MCF 10A (cell line): ENCODE results near the gene DNMT3B. TPM values are rescaled to one million over a fixed set of nuclear protein-coding genes. Genes with fewer than 3 reads are reported as not detected.

Experiments
- BruUV-seq: library from RNA; stranded (reverse); fragments of 400-500 nt; replicated peaks from 2 replicates; lab custom pipeline; 2021; lab: Mats Ljungman, UMichigan
- CTCF ChIA-PET: fragments of 300-600 bp; sonication (Branson Sonifier 250); formaldehyde crosslinking; extraction: SDS; loops from one replicate; lab custom pipeline; 2021; ENCODE audit warnings: antibody characterized with exemption, inconsistent platforms; lab: Yijun Ruan, JAX
- POLR2A ChIA-PET: fragments of 300-600, 350-650 bp; sonication (Branson Sonifier 250); formaldehyde crosslinking; extraction: SDS; loops from one replicate; lab custom pipeline; 2020; ENCODE audit warnings: antibody characterized with exemption, inconsistent platforms; lab: Yijun Ruan, JAX
- DNase-seq: peaks from one replicate; pipeline ENCODE4 v3.0.0-alpha.2; 2018; ENCODE audit not compliant: unreplicated experiment
- H3K27ac Mint-ChIP-seq: one replicate; pipeline ENCODE4 v1.8.0; 2022; ENCODE audit warnings: mild to moderate bottlenecking, low read depth, mixed read lengths; ENCODE audit not compliant: unreplicated experiment
- H3K27me3 Mint-ChIP-seq: one replicate; pipeline ENCODE4 v1.8.0; 2022; ENCODE audit warnings: mixed read lengths; ENCODE audit not compliant: insufficient read depth, unreplicated experiment
- H3K36me3 Mint-ChIP-seq: one replicate; pipeline ENCODE4 v1.8.0; 2022; ENCODE audit warnings: mild to moderate bottlenecking, moderate library complexity, mixed read lengths; ENCODE audit not compliant: insufficient read depth, unreplicated experiment
- H3K4me1 Mint-ChIP-seq: one replicate; pipeline ENCODE4 v1.8.0; 2022; ENCODE audit warnings: mixed read lengths; ENCODE audit not compliant: insufficient read depth, unreplicated experiment
- H3K4me3 Mint-ChIP-seq: one replicate; pipeline ENCODE4 v1.8.0; 2022; ENCODE audit warnings: mild to moderate bottlenecking, moderate library complexity, mixed read lengths; ENCODE audit not compliant: unreplicated experiment
- H3K9me3 Mint-ChIP-seq: one replicate; pipeline ENCODE4 v1.8.0; 2022; ENCODE audit warnings: mixed read lengths; ENCODE audit not compliant: unreplicated experiment
- CTCF ChIP-seq: fragments of 200-600 bp; IDR thresholded peaks from one replicate; pipeline ENCODE4 v1.8.0; 2022; ENCODE audit warnings: antibody characterized with exemption, mild to moderate bottlenecking; ENCODE audit not compliant: unreplicated experiment
- intact Hi-C: fragments of 100-400 bp; cut with micrococcal nuclease; formaldehyde crosslinking; loops from 2 replicates; pipeline ENCODE4 v1.14.1; 2022
- total RNA-seq: library from RNA; stranded (reverse); gene quantifications from 2 replicates; pipeline ENCODE4 v1.2.3, GENCODE V29; 2022

The DNMT3B gene
- total RNA-seq, 1 experiment from 2014 or later: 1.3 TPM

GRCh38 chr20:32839227-32839981 lies 77.2 kb downstream of the DNMT3B start:
- ChIA-PET POLR2A (interaction anchor here (0.6 kb wide), 1 partner anchor 1046 kb away, joined by 3 read pairs; no protein-coding TSS in a partner anchor), CTCF (interaction anchor here (0.6 to 1.0 kb wide), 3 partner anchors 8 to 587 kb away, joined by 3 read pairs; no protein-coding TSS in a partner anchor)
- DNase-seq: no peak
- H3K4me3 Mint-ChIP-seq: no peak overlapping the region
- no peak for TF ChIP-seq CTCF
- no TSS peak for BruUV-seq
- intact Hi-C loops: no loop called here
- no peaks in the 10 kb centered on the region for H3K9me3 Mint-ChIP-seq
- no peak overlapping the region for H3K27ac Mint-ChIP-seq
- H3K36me3 Mint-ChIP-seq: peaks cover 90% of the 10 kb centered on the region
- no peaks in the 10 kb centered on the region for H3K4me1 Mint-ChIP-seq
- H3K27me3 Mint-ChIP-seq: no peaks in the 10 kb centered on the region

- TF ChIP-seq CTCF: no peak
- Mint-ChIP-seq H3K27me3 (no peaks in the 10 kb centered on the region), H3K4me1 (no peaks in the 10 kb centered on the region), H3K4me3 (no peak overlapping the region), H3K9me3 (no peaks in the 10 kb centered on the region), H3K27ac (no peak overlapping the region), H3K36me3 (peaks cover 90% of the 10 kb centered on the region)
- POLR2A ChIA-PET: no interaction called here
- CTCF ChIA-PET: interaction anchor here (0.5 kb wide), 1 partner anchor 31 kb away, joined by 3 read pairs; no protein-coding TSS in a partner anchor
- DNase-seq: no peak
- intact Hi-C loops: no loop called here
- BruUV-seq: no TSS peak
Observed at GRCh38 chr20:32839982-32840285, 77.7 kb downstream of the DNMT3B start.

GRCh38 chr20:32841174-32841573 lies 79.0 kb downstream of the DNMT3B start:
- no TSS peak for BruUV-seq
- Mint-ChIP-seq H3K4me3 (no peak overlapping the region), H3K27ac (no peak overlapping the region), H3K36me3 (peaks cover 87% of the 10 kb centered on the region), H3K9me3 (no peaks in the 10 kb centered on the region), H3K4me1 (no peaks in the 10 kb centered on the region), H3K27me3 (no peaks in the 10 kb centered on the region)
- ChIA-PET CTCF (interaction anchor here (0.7 to 1.5 kb wide), 3 partner anchors 12 to 61 kb away, joined by 3 to 6 read pairs (median 3); no protein-coding TSS in a partner anchor), POLR2A (interaction anchor here (0.6 kb wide), 1 partner anchor 21 kb away, joined by 3 read pairs; no protein-coding TSS in a partner anchor)
- intact Hi-C loops: no loop called here
- no peak for DNase-seq
- TF ChIP-seq CTCF: no peak

- H3K9me3 Mint-ChIP-seq: no peaks in the 10 kb centered on the region
- no peaks in the 10 kb centered on the region for H3K4me1 Mint-ChIP-seq
- POLR2A ChIA-PET: interaction anchor here (0.7 kb wide), 1 partner anchor 9 kb away, joined by 4 read pairs; no protein-coding TSS in a partner anchor
- no TSS peak for BruUV-seq
- DNase-seq: no peak
- no peaks in the 10 kb centered on the region for H3K27me3 Mint-ChIP-seq
- intact Hi-C loops: no loop called here
- peaks cover 86% of the 10 kb centered on the region for H3K36me3 Mint-ChIP-seq
- no peak overlapping the region for H3K27ac Mint-ChIP-seq
- CTCF ChIA-PET: interaction anchor here (0.7 to 1.5 kb wide), 3 partner anchors 12 to 61 kb away, joined by 3 to 6 read pairs (median 3); no protein-coding TSS in a partner anchor
- TF ChIP-seq CTCF: no peak
- H3K4me3 Mint-ChIP-seq: no peak overlapping the region
Observed at GRCh38 chr20:32841632-32842031, 79.4 kb downstream of the DNMT3B start.
